ENCODE data around the gene CD274.
"Not testable (repeated sequence)": the region's sequence is repeated elsewhere in the genome, so short reads cannot be mapped to it uniquely, and the experiment has no call there.

The CD274 gene

GRCh38 chr9:5470122-5470521 is 19.8 kb downstream of the CD274 start:
- no peak for DNase-seq

- no peak for DNase-seq
Measured at GRCh38 chr9:5470816-5471215, 20.5 kb downstream of the CD274 start.

DNA sequence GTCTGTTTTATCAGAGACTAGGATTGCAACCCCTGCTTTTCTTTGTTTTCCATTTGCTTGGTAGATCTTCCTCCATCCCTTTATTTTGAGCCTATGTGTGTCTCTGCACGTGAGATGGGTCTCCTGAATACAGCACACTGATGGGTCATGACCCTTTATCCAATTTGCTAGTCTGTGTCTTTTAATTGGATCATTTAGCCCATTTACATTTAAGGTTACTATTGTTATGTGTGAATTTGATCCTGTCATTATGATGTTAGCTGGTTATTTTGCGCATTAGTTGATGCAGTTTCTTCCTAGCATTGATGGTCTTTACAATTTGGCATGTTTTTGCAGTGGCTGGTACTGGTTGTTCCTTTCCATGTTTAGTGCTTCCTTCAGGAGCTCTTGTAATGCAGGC is 25.3 kb downstream of the CD274 start:
- not testable (repeated sequence) for DNase-seq

DNA sequence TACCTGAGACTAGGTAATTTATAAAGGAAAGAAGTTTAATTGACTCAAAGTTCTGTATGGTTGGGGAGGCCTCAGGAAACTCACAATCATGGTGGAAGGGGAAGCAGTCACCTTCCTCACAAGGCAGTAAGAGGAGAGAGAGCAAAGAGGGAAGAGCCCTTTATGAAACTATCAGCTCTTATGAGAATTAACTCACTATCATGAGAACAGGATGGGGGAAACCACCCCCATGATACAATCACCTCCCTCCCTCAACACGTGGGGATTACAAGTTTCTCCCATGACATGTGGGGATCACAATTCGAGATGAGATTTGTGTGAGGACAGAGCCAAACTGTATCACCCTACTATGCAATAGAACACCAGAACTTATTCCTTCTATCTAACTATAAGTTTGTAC is 27.9 kb downstream of the CD274 start:
- DNase-seq, result no peak

DNA sequence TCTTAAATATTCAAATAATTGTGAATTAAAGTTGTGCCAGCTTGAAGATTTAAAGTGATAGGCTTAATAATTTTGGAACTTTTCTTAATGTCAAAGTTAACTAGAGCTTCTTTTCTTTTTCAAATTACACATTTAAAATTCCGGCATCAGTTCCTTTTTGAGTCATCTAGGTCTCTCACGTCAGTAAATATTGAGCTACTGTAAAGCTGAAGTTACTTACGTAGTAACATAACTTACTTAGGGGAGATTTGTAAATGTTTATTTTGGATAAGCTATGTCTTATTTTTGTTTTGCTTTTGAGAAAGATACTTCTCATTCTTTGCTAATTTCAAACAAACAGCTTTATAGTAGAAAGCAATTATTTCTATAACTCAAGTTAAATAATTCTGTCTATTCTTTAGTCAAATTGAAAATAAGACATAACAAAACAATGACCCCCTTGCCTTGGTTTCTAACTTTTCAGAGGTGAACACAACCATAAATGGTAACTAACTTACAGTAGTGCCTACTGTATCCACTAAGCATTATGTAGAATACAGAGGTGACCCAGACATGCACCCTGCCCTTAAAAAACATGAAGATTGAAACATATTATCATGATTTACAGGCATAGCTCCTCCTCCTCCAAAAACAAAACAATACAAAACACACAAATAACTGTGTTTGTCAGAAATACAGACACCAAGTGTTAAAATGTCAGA is 29.8 kb downstream of the CD274 start:
- no peak for DNase-seq

GRCh38 chr9:5480919-5481318 is 30.6 kb downstream of the CD274 start:
- no peak for DNase-seq

DNA sequence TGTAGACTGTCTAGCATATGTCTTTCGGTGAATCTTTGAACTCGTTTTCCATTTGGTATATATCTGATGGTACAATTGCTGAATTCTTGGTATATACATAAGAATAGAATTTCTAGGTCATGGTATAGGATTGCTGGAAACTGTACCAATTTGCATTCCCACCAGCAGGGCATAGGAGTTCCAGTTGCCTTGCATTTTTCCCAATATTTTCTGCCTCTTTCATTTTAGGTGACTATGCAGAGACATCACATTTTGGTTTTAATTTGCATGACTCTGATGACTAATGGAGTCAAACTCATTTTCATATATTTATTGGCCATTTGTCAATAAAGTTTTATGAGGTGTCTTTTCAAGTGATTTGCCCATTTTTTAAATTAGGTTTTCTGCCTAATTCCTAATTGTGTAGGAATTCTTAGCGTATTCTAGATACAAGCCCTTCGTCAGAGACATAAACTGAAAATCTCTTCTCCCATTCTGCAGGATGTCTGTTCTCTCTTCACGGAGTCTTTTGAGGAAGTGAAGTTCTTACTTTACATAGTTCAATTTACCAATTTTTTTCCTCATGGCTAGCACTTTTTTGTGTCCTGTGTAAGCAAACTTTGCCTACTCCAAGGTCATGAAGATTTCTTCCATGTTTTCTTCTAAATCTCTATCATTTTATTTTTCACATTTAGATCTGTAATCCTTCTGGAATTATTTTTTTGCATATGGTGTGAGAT is 31.1 kb downstream of the CD274 start:
- DNase-seq, result no peak

DNA sequence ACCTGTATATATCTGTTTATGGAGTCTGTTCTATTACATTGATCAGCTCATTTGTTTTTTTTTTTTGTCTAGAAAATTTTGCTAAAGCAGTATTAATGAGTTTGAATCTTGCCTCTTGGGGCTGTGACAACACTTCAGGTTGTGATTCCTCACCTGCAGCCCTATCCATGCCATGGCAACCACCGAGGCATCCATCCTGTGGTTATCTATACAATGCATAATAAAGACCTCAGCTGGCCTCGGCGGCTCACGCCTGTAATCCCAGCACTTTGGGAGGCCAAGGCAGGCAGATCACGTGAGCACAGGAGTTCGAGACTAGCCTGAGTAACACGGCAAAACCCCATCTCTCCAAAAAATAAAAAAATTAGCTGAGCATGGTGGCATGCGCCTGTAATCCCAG is 31.9 kb downstream of the CD274 start:
- DNase-seq, result no peak

GRCh38 chr9:5483306-5483705 is 33.0 kb downstream of the CD274 start:
- no peak for DNase-seq

GRCh38 chr9:5485378-5486085 is 35.2 kb downstream of the CD274 start:
- DNase-seq, result no peak

DNA sequence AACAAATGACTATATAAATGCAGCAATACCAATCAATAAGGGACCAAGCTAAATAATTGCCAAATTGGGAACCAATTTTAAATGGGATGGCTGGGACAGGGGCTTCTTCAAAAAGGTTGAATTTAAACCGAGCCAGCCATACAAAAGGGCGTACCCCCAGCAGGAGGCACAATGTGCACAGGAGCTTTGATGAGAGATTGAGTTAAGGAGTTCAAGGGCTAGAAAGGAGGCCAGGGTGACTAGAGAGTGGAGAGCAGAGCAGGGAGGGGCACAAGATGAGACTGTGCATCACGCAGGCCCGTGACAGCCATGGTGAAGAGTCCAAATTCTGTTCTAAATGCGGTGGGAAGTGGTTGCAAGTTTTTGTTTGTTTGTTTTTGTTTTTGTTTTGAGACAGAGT is 36.6 kb downstream of the CD274 start:
- DNase-seq, result no peak

GRCh38 chr9:5488221-5489008 is 38.1 kb downstream of the CD274 start:
- no peak for DNase-seq

GRCh38 chr9:5489630-5490490 is 39.5 kb downstream of the CD274 start:
- DNase-seq, result no peak

- no peak for DNase-seq
Measured at GRCh38 chr9:5492965-5493678, 42.8 kb downstream of the CD274 start.

DNA sequence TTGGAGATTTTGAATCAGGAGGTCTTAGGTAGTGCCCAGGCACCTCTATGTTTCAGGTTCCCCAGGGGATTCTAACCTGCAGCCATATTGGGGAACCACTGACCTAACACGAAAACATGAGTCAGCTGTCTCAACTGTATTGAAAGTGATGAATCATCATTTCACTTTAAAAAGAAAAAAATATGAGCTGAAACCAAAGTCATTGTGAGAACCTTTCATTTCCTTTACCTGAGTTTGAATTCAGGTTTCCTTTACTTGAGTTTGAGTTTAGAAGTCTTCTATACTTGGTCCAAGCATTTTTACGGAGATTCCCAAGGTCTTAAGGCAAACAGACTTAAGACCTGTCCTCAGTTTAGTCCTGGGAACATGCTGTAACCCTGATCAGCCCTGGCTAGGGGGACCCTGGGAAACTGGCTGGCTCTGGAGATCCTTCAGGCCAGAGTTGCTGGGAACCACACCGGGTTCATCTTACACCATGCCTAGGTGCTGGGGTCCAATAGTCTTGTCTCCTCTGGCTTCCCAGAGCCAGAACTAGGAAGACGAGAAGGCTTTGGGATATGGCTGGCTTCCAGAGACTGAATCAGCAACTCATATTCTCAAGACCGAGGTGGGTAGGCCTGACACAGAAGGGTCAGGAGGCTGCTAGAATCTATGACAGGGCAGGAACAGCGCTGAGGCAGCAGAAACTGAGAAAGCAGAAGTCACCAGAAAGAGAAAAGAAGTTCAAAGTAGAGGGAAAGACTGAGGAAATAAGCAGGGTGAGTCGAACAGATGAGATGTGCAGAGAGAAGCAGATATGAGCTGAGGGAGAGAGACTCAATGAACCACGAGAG is 43.6 kb downstream of the CD274 start:
- DNase-seq, result no peak

DNA sequence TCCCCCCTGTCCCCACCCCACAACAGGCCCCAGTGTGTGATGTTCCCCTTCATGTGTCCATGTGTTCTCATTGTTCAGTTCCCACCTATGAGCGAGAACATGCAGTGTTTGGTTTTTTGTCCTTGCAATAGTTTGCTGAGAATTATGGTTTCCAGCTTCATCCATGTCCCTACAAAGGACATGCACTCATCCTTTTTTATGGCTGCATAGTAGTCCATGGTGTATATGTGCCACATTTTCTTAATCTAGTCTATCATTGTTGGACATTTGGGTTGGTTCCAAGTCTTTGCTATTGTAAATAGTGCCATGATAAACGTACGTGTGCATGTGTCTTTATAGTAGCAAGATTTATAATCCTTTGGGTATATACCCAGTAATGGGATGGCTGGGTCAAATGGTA is 44.4 kb downstream of the CD274 start:
- not testable (repeated sequence) for DNase-seq

DNA sequence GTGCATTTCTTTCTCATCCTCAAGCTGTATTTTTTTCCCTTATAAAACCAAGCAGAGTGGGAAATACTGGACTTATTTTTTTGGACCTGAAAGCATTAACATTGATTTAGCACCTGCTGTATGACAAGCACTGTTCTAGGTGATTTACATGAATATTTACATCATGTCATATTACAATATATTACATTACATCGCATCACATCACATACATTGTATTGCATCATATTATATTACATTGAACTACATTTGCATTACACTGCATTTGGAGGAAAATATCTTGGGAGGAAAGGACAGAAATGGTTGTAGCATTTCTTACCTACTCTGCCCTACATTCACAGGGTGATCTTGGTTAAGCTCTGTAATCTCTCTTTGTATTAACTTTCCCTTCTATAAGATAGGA is 48.8 kb downstream of the CD274 start:
- DNase-seq, result no peak

GRCh38 chr9:5499889-5500398 is 49.6 kb downstream of the CD274 start:
- peak; percentile 24 for DNase-seq

GRCh38 chr9:5500441-5501235 is 50.3 kb downstream of the CD274 start:
- peak; percentile 33 for DNase-seq

- DNase-seq, result no peak
Measured at GRCh38 chr9:5502553-5502952, 52.2 kb downstream of the CD274 start.
